Activated CD4-positive, alpha-beta T cell treated with anti-CD3 and anti-CD28 coated beads, Interleukin-10, Interleukin-2, amounts not matched to agents 100 ng/mL and 50 ng/mL, durations not matched to agents 16 hours and 8 hours (primary cell): ENCODE measurements around the gene SLC2A11.
A peak's percentile ranks its signal among the peaks of the same experiment; 100 is the strongest.

Source experiments
- DNase-seq: peaks from one replicate; pipeline ENCODE4 v3.0.0-alpha.2; 2020

Gene SLC2A11

DNA sequence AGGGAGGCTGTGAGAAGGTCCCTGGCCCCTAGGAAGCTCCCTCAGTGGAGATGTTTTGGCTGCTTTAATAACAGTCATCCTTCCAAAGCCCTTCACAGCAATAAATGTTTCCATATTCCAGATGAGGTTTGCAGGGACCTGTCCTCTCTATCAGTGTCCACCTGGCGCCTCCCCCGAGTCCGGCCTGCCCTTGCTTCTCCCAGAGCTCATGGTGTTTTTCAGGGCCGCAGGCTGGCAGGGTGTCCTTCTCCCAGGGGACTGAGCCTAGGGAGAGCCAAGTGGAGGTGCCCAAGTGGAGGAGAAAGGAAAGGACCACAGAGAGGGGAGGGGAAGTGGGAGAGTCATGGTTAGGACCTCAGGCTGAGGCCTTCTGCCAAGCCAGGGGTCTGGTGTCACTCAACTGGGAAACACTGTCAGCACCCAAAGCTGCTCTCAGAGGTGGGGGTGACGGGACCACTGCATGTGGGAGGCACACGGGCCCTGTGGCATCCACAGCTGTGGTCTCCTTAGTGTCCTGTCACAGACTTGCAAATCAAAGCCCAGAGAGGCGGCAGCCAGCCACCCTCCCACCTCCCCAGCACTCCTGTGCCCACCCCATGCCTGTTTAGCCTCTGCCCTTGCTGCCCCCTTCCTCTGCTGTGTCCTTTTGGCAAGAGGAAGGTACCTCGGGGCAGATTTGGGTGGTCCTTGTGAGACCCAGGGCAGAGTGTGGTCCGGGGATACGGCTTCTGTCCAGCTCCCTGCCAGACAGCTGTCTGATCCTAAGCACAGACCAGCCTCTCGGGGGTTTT is 25.3 kb upstream of the SLC2A11 start:
- no peak for DNase-seq

DNA sequence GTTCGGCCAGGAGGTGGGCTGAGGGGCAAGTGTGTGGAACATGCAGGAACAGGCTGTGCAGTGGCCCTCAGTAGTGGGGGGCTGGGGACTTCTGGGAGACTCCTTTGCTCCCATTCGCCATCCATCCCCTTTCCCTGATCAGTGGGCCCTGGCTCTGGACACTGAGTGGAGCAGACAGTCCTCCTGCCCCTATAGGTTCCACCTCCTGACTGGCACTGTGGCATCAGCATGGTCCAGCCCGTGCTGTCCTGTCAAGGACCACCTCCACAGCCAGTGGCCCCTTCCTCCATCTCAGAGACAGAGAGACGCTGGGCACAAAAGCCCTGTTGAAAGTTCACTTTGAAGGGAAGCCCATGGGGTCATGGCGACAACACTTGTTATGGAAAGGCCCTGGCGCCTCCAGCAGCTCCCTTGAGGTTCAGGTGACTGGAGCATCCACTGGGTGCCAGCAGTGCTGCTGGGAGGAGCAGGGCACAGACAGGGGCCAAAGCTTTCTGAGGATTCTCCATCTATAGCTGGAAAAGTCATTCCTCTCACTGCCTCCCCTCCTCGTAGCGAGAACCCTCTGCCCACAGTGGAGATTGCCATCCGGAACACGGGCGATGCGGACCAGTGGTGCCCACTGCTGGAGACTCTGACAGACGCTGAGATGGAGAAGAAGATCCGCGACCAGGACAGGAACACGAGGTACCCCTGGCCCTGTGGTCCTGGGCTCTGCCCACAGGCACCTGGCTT is 24.5 kb upstream of the SLC2A11 start:
- no peak for DNase-seq

DNA sequence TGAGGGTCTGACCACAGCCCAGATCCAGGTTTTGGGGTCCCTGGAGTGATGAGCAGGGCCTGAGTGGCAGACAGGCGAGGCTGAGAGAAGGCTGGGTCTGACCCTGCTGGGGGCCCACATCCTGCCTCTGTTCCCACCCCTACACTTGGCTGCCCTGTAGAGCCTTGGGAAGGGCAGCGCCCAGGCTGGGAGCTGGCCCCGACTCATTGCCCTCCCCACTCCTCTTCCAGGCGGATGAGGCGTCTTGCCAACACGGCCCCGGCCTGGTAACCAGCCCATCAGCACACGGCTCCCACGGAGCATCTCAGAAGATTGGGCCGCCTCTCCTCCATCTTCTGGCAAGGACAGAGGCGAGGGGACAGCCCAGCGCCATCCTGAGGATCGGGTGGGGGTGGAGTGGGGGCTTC is 23.8 kb upstream of the SLC2A11 start:
- DNase-seq = no peak

GRCh38 chr22:23834406-23834792 is 23.3 kb upstream of the SLC2A11 start:
- DNase-seq = no peak

DNA sequence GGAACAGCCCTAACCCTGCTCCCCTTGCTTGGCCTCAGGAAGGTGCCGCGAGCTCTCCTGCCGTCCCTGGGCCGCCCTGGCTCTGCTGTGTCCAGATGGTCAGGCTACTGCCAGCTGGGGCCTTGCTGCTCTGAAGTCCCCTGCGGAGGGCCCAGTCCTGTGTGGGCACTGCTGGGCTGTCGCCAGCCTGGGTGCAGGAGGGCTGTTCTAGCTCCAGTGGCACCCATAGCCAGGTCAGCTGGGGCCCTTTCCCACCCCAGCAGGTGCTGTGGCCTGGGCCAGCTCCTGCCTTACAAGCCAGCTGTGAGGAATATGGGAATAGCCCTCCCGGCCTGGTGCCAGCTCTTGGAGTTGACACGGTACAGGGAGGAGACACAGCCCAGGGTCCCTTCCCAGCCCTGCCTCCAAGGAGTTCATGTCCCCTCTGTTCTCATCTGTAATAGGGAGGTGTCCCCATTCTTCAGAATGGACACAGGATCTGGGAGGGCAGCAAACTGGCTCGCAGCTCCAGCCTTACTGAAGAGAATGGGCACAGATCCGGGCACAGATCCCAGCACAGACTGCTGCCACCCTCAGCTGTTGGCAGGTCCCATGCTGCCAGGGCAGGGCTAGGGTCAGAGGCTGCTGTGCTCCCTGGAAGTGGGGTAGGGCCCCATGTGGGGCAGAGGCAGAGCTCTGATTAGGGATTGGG is 22.7 kb upstream of the SLC2A11 start:
- no peak for DNase-seq

DNA sequence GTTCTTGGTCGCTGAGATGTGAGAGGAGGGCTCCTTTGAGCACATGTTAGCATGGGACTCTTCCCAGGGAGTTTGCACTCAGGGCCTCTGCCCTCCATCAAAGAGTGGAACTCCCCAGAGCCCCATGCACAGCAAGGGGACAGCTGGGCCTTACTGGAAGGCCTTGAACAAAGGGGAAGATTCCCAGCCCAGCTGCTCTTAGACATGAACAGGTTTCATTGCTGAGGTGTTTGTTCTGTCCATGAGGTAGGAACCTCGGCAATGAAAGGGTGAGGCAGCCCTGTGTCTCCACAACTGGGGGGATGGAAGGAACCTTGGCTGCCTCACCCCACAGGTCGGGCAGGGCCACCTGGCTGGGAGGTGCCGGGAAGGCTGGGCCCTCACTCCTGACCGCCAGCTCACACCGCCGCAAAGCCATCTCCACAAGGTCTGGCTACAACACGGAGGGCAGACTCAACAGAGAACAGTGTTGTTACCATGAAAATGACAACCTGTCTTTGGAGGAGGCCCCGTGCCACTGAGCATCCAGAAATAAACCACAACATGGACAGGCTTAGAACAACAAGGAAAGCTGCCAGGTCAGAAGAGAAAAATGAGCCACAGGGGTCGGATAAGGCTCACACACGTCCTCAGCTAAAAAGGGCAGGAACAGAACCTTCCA is 22.1 kb upstream of the SLC2A11 start:
- no peak for DNase-seq

DNA sequence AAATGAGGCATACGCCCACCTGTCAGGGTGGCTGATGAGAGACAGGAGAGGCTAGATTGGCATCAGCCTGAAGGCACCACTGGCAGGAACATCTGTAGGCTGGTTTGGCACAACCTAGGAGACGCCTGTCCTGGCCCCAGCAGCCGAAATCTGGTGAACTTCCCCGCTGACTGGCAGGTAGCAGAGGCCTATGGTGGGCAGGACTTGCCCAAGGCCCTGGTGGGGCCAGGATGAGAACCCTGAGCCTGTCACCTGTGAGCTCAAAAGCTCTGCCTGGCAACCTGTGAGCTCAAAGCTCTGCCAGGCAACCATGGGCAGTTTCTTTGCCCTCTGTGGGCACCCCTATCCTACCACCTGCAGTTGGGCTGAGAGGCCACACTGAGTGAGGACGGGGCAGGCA is 21.4 kb upstream of the SLC2A11 start:
- DNase-seq = no peak

DNA sequence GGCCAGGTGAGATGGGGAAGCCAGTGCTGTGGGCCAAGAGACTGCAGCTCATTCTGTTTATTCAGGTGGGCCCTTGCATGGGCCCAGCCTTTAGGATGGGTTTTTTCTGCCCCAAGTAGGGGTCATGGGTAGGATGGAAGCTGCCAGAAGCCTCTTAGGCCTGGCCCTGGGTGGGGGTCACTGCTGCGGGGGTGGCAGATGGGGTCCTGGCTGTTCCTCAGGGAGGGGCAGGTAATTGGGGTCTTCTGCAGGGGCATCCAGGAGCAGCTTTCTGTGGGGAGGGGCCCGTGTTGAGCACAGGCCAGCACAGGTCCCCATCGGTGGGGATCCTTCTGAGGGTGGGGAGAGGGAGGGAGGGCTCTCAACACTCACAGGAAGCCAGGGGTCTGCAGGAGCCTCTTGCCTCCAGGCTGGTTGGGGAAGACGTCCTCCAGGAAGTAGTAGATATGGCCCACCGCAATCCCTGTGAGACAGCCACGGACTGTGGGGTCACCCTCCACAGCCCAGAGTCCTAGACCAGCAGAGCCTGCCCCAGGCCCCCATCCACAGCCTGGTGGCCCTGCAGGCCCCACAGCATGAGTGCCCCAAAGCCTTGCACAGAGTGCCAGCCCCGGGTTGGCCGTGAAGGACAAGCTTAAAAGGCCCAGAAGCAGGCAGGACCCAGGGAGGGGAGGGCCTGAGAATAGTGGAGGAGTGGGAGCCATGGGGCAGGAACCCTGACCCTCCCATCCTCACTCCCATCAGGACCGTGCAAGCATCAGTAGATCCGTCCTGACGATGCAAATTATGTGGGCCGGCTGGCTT is 20.8 kb upstream of the SLC2A11 start:
- DNase-seq = no peak

- DNase-seq = no peak
Observed at GRCh38 chr22:23837496-23837859, 20.2 kb upstream of the SLC2A11 start.

GRCh38 chr22:23837911-23838680 is 19.6 kb upstream of the SLC2A11 start:
- DNase-seq = no peak

DNA sequence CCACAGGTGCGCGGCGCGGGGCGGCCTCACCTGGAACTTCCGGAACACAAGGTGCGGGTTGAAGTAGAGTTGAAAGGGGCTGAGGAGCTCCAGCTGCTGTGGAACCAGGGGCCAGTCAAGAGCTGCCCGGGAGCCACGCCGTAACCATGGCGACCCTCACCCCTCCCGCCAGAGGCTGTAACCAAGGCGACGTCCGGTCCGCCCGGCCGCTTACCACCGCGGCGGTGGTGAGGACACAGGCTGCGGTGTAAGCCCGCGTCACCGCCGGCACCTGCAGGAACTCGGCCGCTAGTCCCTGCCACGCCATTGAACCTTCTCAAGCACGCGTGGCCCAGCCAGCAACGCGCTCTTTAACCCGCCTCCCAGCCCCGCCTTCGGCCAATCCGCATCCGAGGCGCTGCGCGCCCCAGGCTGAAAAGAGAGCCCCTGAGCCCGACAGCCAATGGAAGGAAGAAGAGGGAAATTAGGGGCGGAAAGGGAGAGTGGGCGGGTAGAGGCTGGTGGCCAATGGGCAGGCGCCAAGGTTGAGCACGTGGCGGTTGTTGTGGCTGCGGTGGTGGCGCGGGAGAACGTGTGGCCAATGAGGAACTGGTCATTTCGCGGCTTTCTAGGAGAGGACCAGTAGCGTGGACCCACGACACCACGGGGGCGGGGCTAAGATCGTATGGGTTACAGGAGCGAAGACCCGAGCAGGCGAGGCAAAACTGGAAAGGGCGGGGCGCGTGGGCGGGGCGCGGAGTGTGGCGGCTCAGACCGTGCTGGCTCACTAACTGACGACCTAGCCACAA is 18.8 kb upstream of the SLC2A11 start, which contains the start of gene DERL3:
TSS of gene DERL3 (minus strand) at position 326 of the 788 bp plus-strand sequence. CDS start at position 307, 19 bp downstream.
- peak; percentile 99 for DNase-seq

DNA sequence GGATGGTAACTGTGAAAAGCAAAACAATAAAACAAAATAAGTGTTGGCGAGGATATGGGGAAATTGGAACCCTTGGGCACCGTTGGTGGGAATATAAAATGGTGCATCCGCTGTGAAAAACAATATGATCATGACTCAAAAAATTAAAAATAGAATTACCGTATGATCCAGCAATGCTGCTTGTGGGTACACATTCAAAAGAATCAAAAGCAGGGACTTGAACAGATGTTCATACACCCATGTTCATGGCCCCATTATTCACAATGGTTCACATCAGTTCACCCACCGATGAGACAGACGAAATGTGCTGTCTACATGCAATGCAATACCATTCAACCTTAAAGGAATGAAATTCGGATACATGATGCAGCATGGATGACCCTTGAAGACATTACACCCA is 17.6 kb upstream of the SLC2A11 start:
- no peak for DNase-seq

DNA sequence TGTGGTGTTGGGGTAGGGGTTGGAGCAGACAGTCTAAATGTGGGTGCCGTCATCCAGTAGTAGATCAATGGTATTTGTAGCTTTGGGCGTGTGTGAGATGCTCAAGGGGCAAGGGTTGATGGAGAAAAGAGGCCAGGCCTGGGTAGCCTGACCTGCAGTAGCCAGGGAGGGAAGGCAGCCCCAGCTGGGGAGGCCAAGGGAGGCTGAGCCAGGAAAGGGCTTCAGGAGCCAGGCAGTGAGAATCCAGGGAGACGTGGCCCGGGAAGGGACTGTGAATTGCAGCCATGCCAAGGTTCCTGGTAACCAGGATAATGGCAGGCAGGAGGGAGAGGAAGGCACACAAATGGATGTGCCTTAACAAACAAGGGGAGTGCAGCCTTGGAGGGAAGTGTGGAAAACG is 16.4 kb upstream of the SLC2A11 start:
- DNase-seq = no peak

GRCh38 chr22:23841736-23842445 is 15.8 kb upstream of the SLC2A11 start:
- no peak for DNase-seq

DNA sequence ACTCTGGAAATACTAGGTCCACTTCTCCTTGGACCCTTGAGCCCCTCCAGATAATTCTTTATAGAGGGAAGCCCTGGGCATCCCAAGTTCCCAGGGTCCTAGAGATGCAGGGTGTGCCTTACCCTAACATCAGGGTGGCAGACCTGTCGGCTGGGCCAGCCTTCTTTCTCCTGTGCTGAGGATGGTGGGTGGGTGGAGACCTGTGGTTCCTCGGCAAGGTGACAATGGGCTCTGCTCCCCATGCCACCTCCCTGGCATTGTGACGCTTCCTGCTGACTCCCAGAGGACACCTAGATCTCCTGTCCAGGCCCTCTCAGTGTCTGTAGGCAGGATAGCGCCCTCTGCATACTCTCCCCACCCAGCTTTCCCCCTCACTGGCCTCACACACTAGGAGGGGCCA is 15.1 kb upstream of the SLC2A11 start:
- DNase-seq = no peak

DNA sequence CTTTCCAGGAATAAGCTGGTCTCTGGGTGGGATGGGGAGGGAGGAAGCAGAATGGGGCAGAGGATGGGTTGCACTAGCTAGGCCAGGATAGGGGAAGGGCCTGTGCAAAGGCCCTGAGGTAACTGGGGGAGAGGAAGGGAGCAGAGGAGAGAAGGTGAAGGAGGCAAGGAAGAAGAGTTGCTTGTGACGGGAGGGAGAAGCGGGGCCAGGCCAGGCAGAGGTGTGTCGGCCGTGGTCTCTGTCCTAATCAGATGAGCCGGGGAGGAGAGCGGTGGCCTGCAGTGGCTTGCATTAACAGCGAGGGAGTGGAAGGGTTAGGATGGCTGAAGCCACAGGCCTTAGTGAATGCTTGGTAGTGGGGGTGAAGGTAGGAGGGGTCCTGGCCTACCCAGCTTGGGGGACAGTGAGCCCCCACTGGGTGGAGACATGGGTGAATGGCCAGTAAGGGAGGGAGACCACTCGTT is 12.9 kb upstream of the SLC2A11 start:
- no peak for DNase-seq

DNA sequence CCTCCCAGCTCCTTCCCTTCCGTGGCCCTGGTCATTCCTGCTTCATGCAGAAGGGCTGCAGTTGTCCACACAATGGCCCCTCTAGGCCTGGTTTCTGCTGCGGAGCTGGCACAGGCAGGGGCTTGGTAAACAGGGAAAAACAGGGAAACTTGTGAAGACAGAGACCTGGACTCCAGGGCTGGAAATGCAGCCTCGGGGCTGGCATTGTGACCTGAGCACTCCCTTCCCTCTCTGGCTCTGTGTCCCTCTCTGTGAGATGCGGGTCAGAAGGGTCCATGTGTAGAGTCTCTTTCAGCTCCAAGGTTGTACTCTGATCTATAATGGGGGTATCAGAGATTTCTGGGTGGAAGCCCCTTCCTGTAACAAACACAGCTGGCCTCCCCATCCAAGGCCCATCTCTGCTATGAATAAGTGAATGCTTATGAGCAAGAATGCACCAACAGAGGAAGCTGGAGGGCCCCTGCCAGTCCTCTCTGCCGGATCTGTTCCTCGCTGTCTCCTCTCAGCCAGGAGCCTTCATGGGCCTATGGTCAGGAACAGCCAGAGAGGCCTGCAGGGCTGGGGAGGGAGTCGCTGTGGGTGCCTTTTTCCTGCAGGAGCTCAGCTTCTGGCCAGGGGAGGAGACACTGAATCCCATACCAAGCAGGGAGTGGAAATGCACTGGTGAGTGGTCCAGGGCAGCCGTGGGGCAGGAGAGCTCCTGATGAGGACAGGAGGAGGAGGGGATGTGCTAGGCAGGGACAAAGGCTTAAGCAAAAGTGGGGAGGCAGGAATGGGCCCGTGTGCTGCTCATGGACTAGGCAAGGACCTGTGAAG is 12.2 kb upstream of the SLC2A11 start:
- no peak for DNase-seq

DNA sequence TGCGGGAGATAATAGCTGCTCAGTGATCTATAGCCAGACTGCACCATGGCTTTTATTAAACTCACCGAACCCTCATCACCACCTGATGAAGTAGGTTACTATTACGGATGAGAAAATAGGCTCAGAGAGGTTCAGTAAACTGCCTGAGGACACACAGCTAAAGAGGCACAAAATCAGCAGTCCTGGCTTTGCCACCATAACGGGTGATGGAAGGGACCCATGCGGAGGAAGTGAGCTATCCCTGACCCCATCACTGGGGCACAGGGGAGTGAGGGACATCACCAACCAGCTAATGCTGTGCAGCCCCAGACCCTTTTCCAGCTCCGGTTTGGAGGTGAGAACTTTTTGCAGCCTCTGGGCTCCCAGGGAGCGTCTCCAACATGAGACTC is 11.6 kb upstream of the SLC2A11 start:
- DNase-seq = no peak

GRCh38 chr22:23847310-23847920 is 10.3 kb upstream of the SLC2A11 start:
- no peak for DNase-seq
